ENCODE measurements around the gene CNTFR. TPM values are rescaled to one million over a fixed set of nuclear protein-coding genes. Genes with fewer than 3 reads are reported as not detected.

The CNTFR gene
- total and polyA plus RNA-seq, 2 of the 8 experiments (the other 6 are each of a cell fraction or from before 2014, with no cell fraction given), result 1.2 to 4.2 TPM

- TF ChIP-seq USF2 (IDR thresholded peaks at IDR 0.05; ENCODE audit: low read length) (peak; percentile 25; the same call in 1 of the 2 replicates), POLR2AphosphoS5 (IDR thresholded peaks at IDR 0.05; ENCODE audit: low read depth, low read length) (no peak), SIRT6 (IDR thresholded peaks at IDR 0.05; ENCODE audit: low read length) (no peak), RBBP5 (IDR thresholded peaks at IDR 0.05; ENCODE audit: borderline replicate concordance, low read depth, low read length) (peak; percentile 35; the same call in 1 of the 2 replicates), TEAD4 (IDR thresholded peaks at IDR 0.05; ENCODE audit: low read depth, low read length) (no peak), KDM4A (IDR thresholded peaks at IDR 0.05; ENCODE audit: low read depth, low read length, severe bottlenecking) (peak; percentile 72)
Measured at GRCh38 chr9:34589636-34590380, at the start of gene CNTFR (continued).

Measured in H1 (cell line).